ENCODE measurements around the gene PIAS2. TPM values are rescaled to one million over a fixed set of nuclear protein-coding genes. Genes with fewer than 3 reads are reported as not detected.

The PIAS2 gene
- polyA plus RNA-seq, 1 donor (not counting 4 experiments of a cell fraction or from before 2014, with no cell fraction given), result 11.4 TPM

DNA sequence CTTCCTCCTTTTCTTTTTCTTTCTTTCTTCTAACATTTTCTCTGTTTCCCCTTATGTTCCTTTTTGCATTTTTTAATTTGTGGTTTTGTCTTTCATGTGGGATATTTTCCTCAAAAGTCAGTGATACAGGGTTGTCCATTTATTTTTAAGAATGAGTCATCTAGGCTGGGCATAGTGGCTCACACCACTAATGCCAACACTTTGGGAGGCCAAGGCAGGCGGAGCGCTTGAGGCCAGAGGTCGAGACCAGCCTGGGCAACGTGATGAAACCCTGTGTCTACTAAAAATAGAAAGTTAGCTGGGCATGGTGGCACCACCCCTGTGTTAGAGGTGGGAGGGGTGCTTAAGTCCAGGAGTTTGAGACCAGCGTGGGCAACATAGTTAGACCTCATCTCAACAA is 35.9 kb upstream of the PIAS2 start:
- H3K36me3 ChIP-seq (ENCODE audit: control insufficient read depth in 2 of 2, extremely low read depth in 1 of 2, insufficient read depth in 2 of 2, low read length in 2 of 2), result no peaks in the 10 kb centered on the region
- no peaks in the 10 kb centered on the region for H3K79me2 ChIP-seq (ENCODE audit: control insufficient read depth, insufficient read depth, low read length)
- DNase-seq (ENCODE audit: low read depth, low spot score), result no peak
- no peaks in the 10 kb centered on the region for H4K20me1 ChIP-seq (ENCODE audit: control insufficient read depth, extremely low read depth, insufficient read depth, low read length)
- H3K9ac ChIP-seq (ENCODE audit: control insufficient read depth, extremely low read depth, insufficient read depth, low read length), result no peak overlapping the region
- H3K4me2 ChIP-seq (ENCODE audit: control insufficient read depth, extremely low read depth, insufficient read depth, low read depth, low read length), result no peak overlapping the region
- H3K4me3 ChIP-seq (ENCODE audit: control insufficient read depth in 2 of 3, extremely low read depth in 1 of 3, insufficient read depth in 2 of 3, low read depth in 1 of 3, low read length in 3 of 3), result no peak overlapping the region
- no peaks in the 10 kb centered on the region for H3K4me1 ChIP-seq (ENCODE audit: control insufficient read depth, extremely low read depth, insufficient read depth, low read length)
- no peaks in the 10 kb centered on the region for H3K27me3 ChIP-seq (ENCODE audit: control insufficient read depth, extremely low read depth, insufficient read depth, low read length)
- no peaks in the 10 kb centered on the region for H3K9me1 ChIP-seq (ENCODE audit: control insufficient read depth, extremely low read depth, insufficient read depth, low read length)
- dilution Hi-C loops (cut with MboI; ENCODE audit: extremely low pct_ligation_motif_present, low sequenced_read_pairs), result no loop called here
- H3K27ac ChIP-seq (ENCODE audit: control insufficient read depth, insufficient read depth, low read length), result no peak overlapping the region
- TF ChIP-seq EZH2 (IDR thresholded peaks at IDR 0.05; ENCODE audit: low read length) (no peak), CTCF (optimal IDR thresholded peaks at IDR 0.05 in 1 of 3, IDR thresholded peaks at IDR 0.05 in 1 of 3, conservative IDR thresholded peaks at IDR 0.05 in 1 of 3; ENCODE audit: extremely low read depth in 1 of 3, insufficient read depth in 2 of 3, low read length in 3 of 3) (no peak)
- H3K9me3 ChIP-seq (ENCODE audit: control insufficient read depth, low read depth, low read length), result no peaks in the 10 kb centered on the region
- no peak for FAIRE-seq
- no peak overlapping the region for H2AFZ ChIP-seq (ENCODE audit: control insufficient read depth, low read length)

DNA sequence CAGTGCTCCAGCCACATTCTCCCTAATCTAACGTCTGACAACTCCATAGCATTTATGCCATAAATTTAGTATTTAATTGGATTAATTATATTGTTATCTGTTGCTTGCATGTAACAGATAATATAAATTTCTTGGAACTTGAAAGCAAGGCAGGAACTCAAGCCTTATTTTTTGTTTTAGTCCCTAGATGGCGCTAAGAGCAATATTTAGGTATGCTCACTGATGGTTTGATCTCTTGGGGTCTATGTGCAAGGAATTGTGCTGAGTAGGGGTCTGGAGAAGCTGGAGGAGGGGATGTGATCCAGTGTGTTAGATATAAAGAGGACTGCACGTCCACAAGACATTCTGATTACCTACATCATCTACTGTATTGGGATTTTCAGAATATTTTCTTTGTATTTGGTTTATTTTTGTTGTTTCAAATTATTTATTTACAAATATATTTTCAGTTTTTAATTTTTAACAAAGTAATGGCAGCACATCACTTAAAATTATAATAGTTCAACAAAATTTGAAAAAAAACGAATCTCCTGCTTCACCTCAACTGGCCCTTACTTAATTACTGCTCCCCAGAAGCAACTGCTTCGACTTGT is 32.9 kb upstream of the PIAS2 start:
- dilution Hi-C loops (cut with MboI; ENCODE audit: extremely low pct_ligation_motif_present, low sequenced_read_pairs), result no loop called here
- Histone ChIP-seq H3K27me3 (ENCODE audit: control insufficient read depth, extremely low read depth, insufficient read depth, low read length) (no peaks in the 10 kb centered on the region), H4K20me1 (ENCODE audit: control insufficient read depth, extremely low read depth, insufficient read depth, low read length) (no peaks in the 10 kb centered on the region), H3K4me2 (ENCODE audit: control insufficient read depth, extremely low read depth, insufficient read depth, low read depth, low read length) (no peak overlapping the region), H3K4me1 (ENCODE audit: control insufficient read depth, extremely low read depth, insufficient read depth, low read length) (peaks cover 6% of the 10 kb centered on the region), H2AFZ (ENCODE audit: control insufficient read depth, low read length) (no peak overlapping the region), H3K79me2 (ENCODE audit: control insufficient read depth, insufficient read depth, low read length) (no peaks in the 10 kb centered on the region), H3K36me3 (ENCODE audit: control insufficient read depth in 2 of 2, extremely low read depth in 1 of 2, insufficient read depth in 2 of 2, low read length in 2 of 2) (no peaks in the 10 kb centered on the region), H3K9me1 (ENCODE audit: control insufficient read depth, extremely low read depth, insufficient read depth, low read length) (no peaks in the 10 kb centered on the region), H3K9me3 (ENCODE audit: control insufficient read depth, low read depth, low read length) (no peaks in the 10 kb centered on the region), H3K4me3 (ENCODE audit: control insufficient read depth in 2 of 3, extremely low read depth in 1 of 3, insufficient read depth in 2 of 3, low read depth in 1 of 3, low read length in 3 of 3) (no peak overlapping the region), H3K27ac (ENCODE audit: control insufficient read depth, insufficient read depth, low read length) (no peak overlapping the region), H3K9ac (ENCODE audit: control insufficient read depth, extremely low read depth, insufficient read depth, low read length) (no peak overlapping the region)
- DNase-seq (ENCODE audit: low read depth, low spot score), result no peak
- FAIRE-seq, result no peak
- peak in 2 of 3 experiments; percentile 40 to 47 for TF ChIP-seq CTCF (optimal IDR thresholded peaks at IDR 0.05 in 1 of 3, IDR thresholded peaks at IDR 0.05 in 1 of 3, conservative IDR thresholded peaks at IDR 0.05 in 1 of 3; ENCODE audit: extremely low read depth in 1 of 3, insufficient read depth in 2 of 3, low read length in 3 of 3)
- no peak for TF ChIP-seq EZH2 (IDR thresholded peaks at IDR 0.05; ENCODE audit: low read length)

All from keratinocyte (primary cell).